Activated T-helper 17 cell treated with anti-CD3 and anti-CD28 coated beads, Interleukin-2, amount 50 U/mL, for 72 hours (primary cell): ENCODE data around the gene PGM5. TPM values are rescaled to one million over a fixed set of nuclear protein-coding genes. Genes with fewer than 3 reads are reported as not detected.

ENCODE experiments used
- ATAC-seq: fragments of 150-1000 bp; cut with Tn5 transposase; replicated peaks from 2 replicates; pipeline ENCODE4 v1.10.0; 2021; ENCODE audit warnings: mild to moderate bottlenecking, moderate library complexity
- H3K27ac Mint-ChIP-seq: one replicate; pipeline ENCODE4 v1.8.0; 2022; ENCODE audit warnings: mixed read lengths
- H3K27me3 Mint-ChIP-seq: one replicate; pipeline ENCODE4 v1.8.0; 2022; ENCODE audit warnings: mixed read lengths
- H3K36me3 Mint-ChIP-seq: one replicate; pipeline ENCODE4 v1.8.0; 2022; ENCODE audit warnings: low read depth, mild to moderate bottlenecking, mixed read lengths
- H3K4me1 Mint-ChIP-seq: one replicate; pipeline ENCODE4 v1.8.0; 2022; ENCODE audit warnings: mixed read lengths
- H3K4me3 Mint-ChIP-seq: one replicate; pipeline ENCODE4 v1.8.0; 2022; ENCODE audit warnings: mild to moderate bottlenecking, mixed read lengths
- H3K9me3 Mint-ChIP-seq: one replicate; pipeline ENCODE4 v1.8.0; 2022; ENCODE audit warnings: mixed read lengths
- total RNA-seq, 2 donors: library from RNA; stranded (reverse); gene quantifications; one replicate each; pipeline ENCODE4 v1.2.3, GENCODE V29; 2022

The PGM5 gene
- total RNA-seq, 2 donors from 2014 or later = not detected

GRCh38 chr9:68446836-68447235 lies 90.4 kb downstream of the PGM5 start:
- ATAC-seq = no peak
- Mint-ChIP-seq H3K27me3 (peaks cover 7% of the 10 kb centered on the region), H3K4me3 (no peak overlapping the region), H3K36me3 (no peaks in the 10 kb centered on the region), H3K4me1 (no peaks in the 10 kb centered on the region), H3K27ac (no peak overlapping the region), H3K9me3 (no peaks in the 10 kb centered on the region)

- no peaks in the 10 kb centered on the region for H3K36me3 Mint-ChIP-seq
- no peaks in the 10 kb centered on the region for H3K9me3 Mint-ChIP-seq
- no peaks in the 10 kb centered on the region for H3K4me1 Mint-ChIP-seq
- no peak overlapping the region for H3K4me3 Mint-ChIP-seq
- H3K27me3 Mint-ChIP-seq = peaks cover 10% of the 10 kb centered on the region
- no peak for ATAC-seq
- H3K27ac Mint-ChIP-seq = no peak overlapping the region
Observed at GRCh38 chr9:68447611-68448010, 91.2 kb downstream of the PGM5 start.

GRCh38 chr9:68454579-68455334 lies 98.3 kb downstream of the PGM5 start:
- ATAC-seq = no peak
- H3K27ac Mint-ChIP-seq = no peak overlapping the region
- H3K4me3 Mint-ChIP-seq = no peak overlapping the region
- no peaks in the 10 kb centered on the region for H3K4me1 Mint-ChIP-seq
- no peaks in the 10 kb centered on the region for H3K36me3 Mint-ChIP-seq
- peaks cover 4% of the 10 kb centered on the region for H3K27me3 Mint-ChIP-seq
- H3K9me3 Mint-ChIP-seq = no peaks in the 10 kb centered on the region

- Mint-ChIP-seq H3K27ac (no peak overlapping the region), H3K4me1 (no peaks in the 10 kb centered on the region), H3K27me3 (peaks cover 4% of the 10 kb centered on the region), H3K36me3 (no peaks in the 10 kb centered on the region), H3K4me3 (no peak overlapping the region), H3K9me3 (no peaks in the 10 kb centered on the region)
- no peak for ATAC-seq
Observed at GRCh38 chr9:68455451-68455850, 99.0 kb downstream of the PGM5 start.

GRCh38 chr9:68457803-68458202 lies 101.4 kb downstream of the PGM5 start:
- Mint-ChIP-seq H3K4me1 (no peaks in the 10 kb centered on the region), H3K36me3 (no peaks in the 10 kb centered on the region), H3K27ac (no peak overlapping the region), H3K27me3 (peaks cover 3% of the 10 kb centered on the region), H3K4me3 (no peak overlapping the region), H3K9me3 (no peaks in the 10 kb centered on the region)
- no peak for ATAC-seq

- Mint-ChIP-seq H3K27me3 (peaks cover 6% of the 10 kb centered on the region), H3K36me3 (no peaks in the 10 kb centered on the region), H3K27ac (no peak overlapping the region), H3K9me3 (no peaks in the 10 kb centered on the region), H3K4me1 (no peaks in the 10 kb centered on the region), H3K4me3 (no peak overlapping the region)
- no peak for ATAC-seq
Observed at GRCh38 chr9:68458918-68459317, 102.5 kb downstream of the PGM5 start.

- Mint-ChIP-seq H3K27ac (no peak overlapping the region), H3K4me3 (no peak overlapping the region), H3K9me3 (no peaks in the 10 kb centered on the region), H3K4me1 (no peaks in the 10 kb centered on the region), H3K36me3 (no peaks in the 10 kb centered on the region), H3K27me3 (peaks cover 6% of the 10 kb centered on the region)
- no peak for ATAC-seq
Observed at GRCh38 chr9:68462105-68462775, 105.8 kb downstream of the PGM5 start.

- no peak overlapping the region for H3K4me3 Mint-ChIP-seq
- ATAC-seq = no peak
- H3K36me3 Mint-ChIP-seq = no peaks in the 10 kb centered on the region
- H3K27ac Mint-ChIP-seq = no peak overlapping the region
- no peaks in the 10 kb centered on the region for H3K9me3 Mint-ChIP-seq
- peaks cover 2% of the 10 kb centered on the region for H3K27me3 Mint-ChIP-seq
- no peaks in the 10 kb centered on the region for H3K4me1 Mint-ChIP-seq
Observed at GRCh38 chr9:68470067-68470466, 113.7 kb downstream of the PGM5 start.

GRCh38 chr9:68470634-68471033 lies 114.2 kb downstream of the PGM5 start:
- no peak for ATAC-seq
- no peak overlapping the region for H3K27ac Mint-ChIP-seq
- H3K36me3 Mint-ChIP-seq = no peaks in the 10 kb centered on the region
- no peaks in the 10 kb centered on the region for H3K9me3 Mint-ChIP-seq
- H3K4me3 Mint-ChIP-seq = no peak overlapping the region
- H3K4me1 Mint-ChIP-seq = no peaks in the 10 kb centered on the region
- H3K27me3 Mint-ChIP-seq = peaks cover 2% of the 10 kb centered on the region

- H3K4me1 Mint-ChIP-seq = no peaks in the 10 kb centered on the region
- H3K27me3 Mint-ChIP-seq = peaks cover 13% of the 10 kb centered on the region
- ATAC-seq = no peak
- no peak overlapping the region for H3K4me3 Mint-ChIP-seq
- H3K9me3 Mint-ChIP-seq = no peaks in the 10 kb centered on the region
- no peaks in the 10 kb centered on the region for H3K36me3 Mint-ChIP-seq
- H3K27ac Mint-ChIP-seq = no peak overlapping the region
Observed at GRCh38 chr9:68472119-68472518, 115.7 kb downstream of the PGM5 start.

GRCh38 chr9:68473790-68474189 lies 117.4 kb downstream of the PGM5 start:
- no peak for ATAC-seq
- no peaks in the 10 kb centered on the region for H3K9me3 Mint-ChIP-seq
- H3K36me3 Mint-ChIP-seq = no peaks in the 10 kb centered on the region
- H3K4me1 Mint-ChIP-seq = no peaks in the 10 kb centered on the region
- peaks cover 22% of the 10 kb centered on the region for H3K27me3 Mint-ChIP-seq
- no peak overlapping the region for H3K4me3 Mint-ChIP-seq
- no peak overlapping the region for H3K27ac Mint-ChIP-seq

GRCh38 chr9:68476422-68476821 lies 120.0 kb downstream of the PGM5 start:
- H3K9me3 Mint-ChIP-seq = no peaks in the 10 kb centered on the region
- H3K4me1 Mint-ChIP-seq = no peaks in the 10 kb centered on the region
- no peak for ATAC-seq
- H3K36me3 Mint-ChIP-seq = no peaks in the 10 kb centered on the region
- no peak overlapping the region for H3K4me3 Mint-ChIP-seq
- H3K27ac Mint-ChIP-seq = no peak overlapping the region
- peaks cover 28% of the 10 kb centered on the region for H3K27me3 Mint-ChIP-seq

- Mint-ChIP-seq H3K36me3 (no peaks in the 10 kb centered on the region), H3K9me3 (no peaks in the 10 kb centered on the region), H3K27ac (no peak overlapping the region), H3K27me3 (peaks cover 27% of the 10 kb centered on the region), H3K4me3 (no peak overlapping the region), H3K4me1 (no peaks in the 10 kb centered on the region)
- no peak for ATAC-seq
Observed at GRCh38 chr9:68476847-68477246, 120.4 kb downstream of the PGM5 start.

GRCh38 chr9:68480807-68481206 lies 124.4 kb downstream of the PGM5 start:
- ATAC-seq = no peak
- H3K27me3 Mint-ChIP-seq = peaks cover 42% of the 10 kb centered on the region
- H3K4me1 Mint-ChIP-seq = no peaks in the 10 kb centered on the region
- peaks cover 3% of the 10 kb centered on the region for H3K9me3 Mint-ChIP-seq
- no peaks in the 10 kb centered on the region for H3K36me3 Mint-ChIP-seq
- H3K4me3 Mint-ChIP-seq = no peak overlapping the region
- no peak overlapping the region for H3K27ac Mint-ChIP-seq

GRCh38 chr9:68482548-68482947 lies 126.1 kb downstream of the PGM5 start:
- Mint-ChIP-seq H3K27ac (no peak overlapping the region), H3K4me3 (no peak overlapping the region), H3K36me3 (no peaks in the 10 kb centered on the region), H3K9me3 (peaks cover 7% of the 10 kb centered on the region), H3K4me1 (no peaks in the 10 kb centered on the region), H3K27me3 (peaks cover 36% of the 10 kb centered on the region)
- ATAC-seq = no peak
